ENCODE results near the gene PGM2.

PGM2 gene

GRCh38 chr4:37879365-37879764 lies 52.9 kb downstream of the PGM2 start:
- no peak overlapping the region for H3K4ac ChIP-seq (ENCODE audit: low read length)
- no peak overlapping the region for H2AFZ ChIP-seq (ENCODE audit: low read length)
- no peaks in the 10 kb centered on the region for H3K36me3 ChIP-seq (replicated peaks in 1 of 2; ENCODE audit: control insufficient read depth in 2 of 2, insufficient read depth in 2 of 2, low read length in 2 of 2)
- H3K18ac ChIP-seq (ENCODE audit: low read length) = no peak overlapping the region
- H3K79me1 ChIP-seq (ENCODE audit: low read depth, low read length) = no peaks in the 10 kb centered on the region
- no peak overlapping the region for H4K91ac ChIP-seq (ENCODE audit: low read depth, low read length, poor library complexity)
- H3K27me3 ChIP-seq (ENCODE audit: control insufficient read depth in 3 of 3, insufficient read depth in 3 of 3, low read depth in 1 of 3, low read length in 3 of 3) = no peaks in the 10 kb centered on the region
- H3K4me1 ChIP-seq (ENCODE audit: control insufficient read depth in 2 of 2, insufficient read depth in 1 of 2, low read depth in 1 of 2, low read length in 2 of 2) = no peaks in the 10 kb centered on the region
- no peak overlapping the region for H3K4me2 ChIP-seq (ENCODE audit: insufficient read depth, low read length, poor library complexity, severe bottlenecking)
- H2BK5ac ChIP-seq (ENCODE audit: low read length) = no peak overlapping the region
- no peak overlapping the region for H3K14ac ChIP-seq (ENCODE audit: low read length)
- H3K27ac ChIP-seq (replicated peaks; ENCODE audit: low read length) = no peak overlapping the region
- no peak overlapping the region for H3K9ac ChIP-seq (ENCODE audit: low read depth, low read length, poor library complexity)
- no peak for DNase-seq (ENCODE audit: low spot score)
- H2AK5ac ChIP-seq (ENCODE audit: low read depth, low read length) = no peak overlapping the region
- H3K9me3 ChIP-seq (replicated peaks in 1 of 2; ENCODE audit: control insufficient read depth in 2 of 2, insufficient read depth in 1 of 2, low read depth in 1 of 2, low read length in 2 of 2) = no peaks in the 10 kb centered on the region
- no peak overlapping the region for H4K8ac ChIP-seq (ENCODE audit: low read depth, low read length)
- no peak overlapping the region for H3K4me3 ChIP-seq (ENCODE audit: low read length in 2 of 2)
- no peak overlapping the region for H2BK15ac ChIP-seq (ENCODE audit: low read length)
- no peak overlapping the region for H2BK12ac ChIP-seq (ENCODE audit: low read length)
- no peak overlapping the region for H3K23ac ChIP-seq (ENCODE audit: low read depth, low read length, poor library complexity)
- H2BK120ac ChIP-seq (ENCODE audit: low read depth, low read length) = no peak overlapping the region
- no CpG with 5 or more reads among the region's 8 CpGs for WGBS, 2 donors (ENCODE audit: extremely low coverage in 2 of 2, insufficient read length in 2 of 2, insufficient replicate concordance in 1 of 2)

GRCh38 chr4:37881811-37882210 lies 55.3 kb downstream of the PGM2 start:
- DNase-seq (ENCODE audit: low spot score) = no peak

DNA sequence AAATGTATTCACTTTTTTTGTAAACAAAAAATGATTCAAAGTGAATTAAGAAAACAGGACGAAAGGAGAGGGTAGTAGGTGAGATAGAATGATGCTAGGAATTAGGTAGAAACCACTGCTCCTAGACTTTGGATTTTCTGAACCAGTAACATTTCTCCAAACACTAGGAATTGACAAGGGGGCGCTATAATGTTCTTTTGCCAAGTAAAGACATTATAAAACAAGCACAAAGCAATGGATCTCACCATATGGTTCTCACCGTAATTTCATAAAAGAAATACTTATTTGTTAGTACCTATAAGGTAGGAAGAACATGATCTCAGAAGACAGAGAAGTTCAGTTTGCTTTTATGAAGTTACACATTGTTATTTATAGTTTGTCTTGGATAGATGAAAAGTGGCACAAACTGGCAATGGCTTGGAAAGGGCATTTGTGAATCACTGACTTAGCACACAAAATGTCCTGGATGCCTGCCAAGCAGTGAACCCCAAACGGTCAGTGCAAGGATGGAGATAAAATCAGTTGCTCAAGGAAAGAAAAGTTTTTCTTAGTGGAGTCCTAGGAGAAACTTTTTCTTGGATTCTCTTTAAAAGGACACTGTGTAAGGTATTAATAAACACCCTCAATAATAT lies 56.3 kb downstream of the PGM2 start:
- no peak overlapping the region for H4K91ac ChIP-seq (ENCODE audit: low read depth, low read length, poor library complexity)
- H3K36me3 ChIP-seq (replicated peaks in 1 of 2; ENCODE audit: control insufficient read depth in 2 of 2, insufficient read depth in 2 of 2, low read length in 2 of 2) = no peaks in the 10 kb centered on the region
- no peaks in the 10 kb centered on the region for H3K9me3 ChIP-seq (replicated peaks in 1 of 2; ENCODE audit: control insufficient read depth in 2 of 2, insufficient read depth in 1 of 2, low read depth in 1 of 2, low read length in 2 of 2)
- H3K9ac ChIP-seq (ENCODE audit: low read depth, low read length, poor library complexity) = no peak overlapping the region
- H3K27ac ChIP-seq (replicated peaks; ENCODE audit: low read length) = no peak overlapping the region
- no peak for DNase-seq (ENCODE audit: low spot score)
- H3K4me3 ChIP-seq (ENCODE audit: low read length in 2 of 2) = no peak overlapping the region
- no peak overlapping the region for H2BK15ac ChIP-seq (ENCODE audit: low read length)
- WGBS, 2 donors (ENCODE audit: extremely low coverage in 2 of 2, insufficient read length in 2 of 2, insufficient replicate concordance in 1 of 2) = no CpG with 5 or more reads among the region's 4 CpGs
- H3K23ac ChIP-seq (ENCODE audit: low read depth, low read length, poor library complexity) = no peak overlapping the region
- no peak overlapping the region for H2BK120ac ChIP-seq (ENCODE audit: low read depth, low read length)
- H2AFZ ChIP-seq (ENCODE audit: low read length) = no peak overlapping the region
- H2BK5ac ChIP-seq (ENCODE audit: low read length) = no peak overlapping the region
- H3K14ac ChIP-seq (ENCODE audit: low read length) = no peak overlapping the region
- H2BK12ac ChIP-seq (ENCODE audit: low read length) = no peak overlapping the region
- H3K79me1 ChIP-seq (ENCODE audit: low read depth, low read length) = no peaks in the 10 kb centered on the region
- no peaks in the 10 kb centered on the region for H3K4me1 ChIP-seq (ENCODE audit: control insufficient read depth in 2 of 2, insufficient read depth in 1 of 2, low read depth in 1 of 2, low read length in 2 of 2)
- H4K8ac ChIP-seq (ENCODE audit: low read depth, low read length) = no peak overlapping the region
- no peak overlapping the region for H3K4me2 ChIP-seq (ENCODE audit: insufficient read depth, low read length, poor library complexity, severe bottlenecking)
- H2AK5ac ChIP-seq (ENCODE audit: low read depth, low read length) = no peak overlapping the region
- H3K4ac ChIP-seq (ENCODE audit: low read length) = no peak overlapping the region
- peaks cover 0 to 29% (median 4%) of the 10 kb centered on the region in 3 experiments for H3K27me3 ChIP-seq (ENCODE audit: control insufficient read depth in 3 of 3, insufficient read depth in 3 of 3, low read depth in 1 of 3, low read length in 3 of 3)
- no peak overlapping the region for H3K18ac ChIP-seq (ENCODE audit: low read length)

More at GRCh38 chr4:37881811-37882210, 55.3 kb downstream of the PGM2 start:
- H2AFZ ChIP-seq (ENCODE audit: low read length) = no peak overlapping the region
- no peak overlapping the region for H4K8ac ChIP-seq (ENCODE audit: low read depth, low read length)
- no peaks in the 10 kb centered on the region for H3K79me1 ChIP-seq (ENCODE audit: low read depth, low read length)
- H2BK15ac ChIP-seq (ENCODE audit: low read length) = no peak overlapping the region
- H2BK120ac ChIP-seq (ENCODE audit: low read depth, low read length) = no peak overlapping the region
- no peak overlapping the region for H2BK12ac ChIP-seq (ENCODE audit: low read length)
- H3K4ac ChIP-seq (ENCODE audit: low read length) = no peak overlapping the region
- no peak overlapping the region for H3K14ac ChIP-seq (ENCODE audit: low read length)
- no peak overlapping the region for H2AK5ac ChIP-seq (ENCODE audit: low read depth, low read length)
- no peak overlapping the region for H2BK5ac ChIP-seq (ENCODE audit: low read length)
- no peak overlapping the region for H3K23ac ChIP-seq (ENCODE audit: low read depth, low read length, poor library complexity)
- H3K18ac ChIP-seq (ENCODE audit: low read length) = no peak overlapping the region
- H4K91ac ChIP-seq (ENCODE audit: low read depth, low read length, poor library complexity) = no peak overlapping the region
- H3K27ac ChIP-seq (replicated peaks; ENCODE audit: low read length) = no peak overlapping the region
- H3K9me3 ChIP-seq (replicated peaks in 1 of 2; ENCODE audit: control insufficient read depth in 2 of 2, insufficient read depth in 1 of 2, low read depth in 1 of 2, low read length in 2 of 2) = no peaks in the 10 kb centered on the region
- H3K4me1 ChIP-seq (ENCODE audit: control insufficient read depth in 2 of 2, insufficient read depth in 1 of 2, low read depth in 1 of 2, low read length in 2 of 2) = no peaks in the 10 kb centered on the region
- no peak overlapping the region for H3K4me3 ChIP-seq (ENCODE audit: low read length in 2 of 2)
- H3K9ac ChIP-seq (ENCODE audit: low read depth, low read length, poor library complexity) = no peak overlapping the region
- no CpG with 5 or more reads among the region's 5 CpGs for WGBS, 2 donors (ENCODE audit: extremely low coverage in 2 of 2, insufficient read length in 2 of 2, insufficient replicate concordance in 1 of 2)
- H3K36me3 ChIP-seq (replicated peaks in 1 of 2; ENCODE audit: control insufficient read depth in 2 of 2, insufficient read depth in 2 of 2, low read length in 2 of 2) = no peaks in the 10 kb centered on the region
- no peak overlapping the region for H3K4me2 ChIP-seq (ENCODE audit: insufficient read depth, low read length, poor library complexity, severe bottlenecking)
- peaks cover 0 to 22% (median 0%) of the 10 kb centered on the region in 3 experiments for H3K27me3 ChIP-seq (ENCODE audit: control insufficient read depth in 3 of 3, insufficient read depth in 3 of 3, low read depth in 1 of 3, low read length in 3 of 3)

DNA sequence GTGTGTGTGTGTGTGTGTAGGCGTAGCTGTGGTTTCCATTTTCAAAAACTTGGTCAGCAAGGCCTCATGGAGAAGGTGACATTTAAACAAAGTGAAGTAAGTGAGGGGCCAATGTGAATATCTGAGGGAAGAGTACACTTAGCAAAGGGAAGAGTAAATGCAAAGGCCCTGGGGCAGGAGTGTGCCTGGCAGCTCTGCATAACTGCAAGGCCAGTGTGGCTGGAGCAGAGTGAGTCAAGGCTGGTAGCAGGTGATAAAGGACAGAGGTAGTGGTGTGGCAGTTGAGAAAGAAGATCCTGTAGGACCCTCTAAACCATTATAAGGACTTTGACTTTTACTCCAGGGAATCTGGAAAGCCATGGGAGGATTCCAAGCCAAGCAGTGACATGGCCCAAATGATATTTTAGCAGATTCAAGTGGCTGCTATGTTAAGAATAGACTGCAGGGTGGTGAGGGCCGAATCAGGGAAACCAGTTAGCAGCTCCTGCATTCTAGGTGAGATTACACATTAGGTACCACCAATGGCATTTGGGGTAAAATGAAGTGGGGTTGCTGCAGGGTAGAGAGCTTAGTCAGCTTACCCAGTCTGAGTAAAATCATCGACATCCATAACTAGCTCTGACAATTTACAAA lies 58.5 kb downstream of the PGM2 start:
- Histone ChIP-seq H2BK120ac (ENCODE audit: low read depth, low read length) (no peak overlapping the region), H3K27me3 (ENCODE audit: control insufficient read depth in 3 of 3, insufficient read depth in 3 of 3, low read depth in 1 of 3, low read length in 3 of 3) (peaks cover under 1 to 51% (median 16%) of the 10 kb centered on the region in 3 experiments), H3K14ac (ENCODE audit: low read length) (no peak overlapping the region), H4K8ac (ENCODE audit: low read depth, low read length) (no peak overlapping the region), H3K4me2 (ENCODE audit: insufficient read depth, low read length, poor library complexity, severe bottlenecking) (no peak overlapping the region), H2AK5ac (ENCODE audit: low read depth, low read length) (no peak overlapping the region), H3K4ac (ENCODE audit: low read length) (no peak overlapping the region), H3K23ac (ENCODE audit: low read depth, low read length, poor library complexity) (no peak overlapping the region), H3K36me3 (replicated peaks in 1 of 2; ENCODE audit: control insufficient read depth in 2 of 2, insufficient read depth in 2 of 2, low read length in 2 of 2) (no peaks in the 10 kb centered on the region), H3K18ac (ENCODE audit: low read length) (no peak overlapping the region), H3K79me1 (ENCODE audit: low read depth, low read length) (no peaks in the 10 kb centered on the region), H3K9ac (ENCODE audit: low read depth, low read length, poor library complexity) (no peak overlapping the region), H2AFZ (ENCODE audit: low read length) (no peak overlapping the region), H3K4me1 (ENCODE audit: control insufficient read depth in 2 of 2, insufficient read depth in 1 of 2, low read depth in 1 of 2, low read length in 2 of 2) (peaks cover under 1 to 1% of the 10 kb centered on the region in 2 donors), H2BK15ac (ENCODE audit: low read length) (no peak overlapping the region), H4K91ac (ENCODE audit: low read depth, low read length, poor library complexity) (no peak overlapping the region), H2BK5ac (ENCODE audit: low read length) (no peak overlapping the region), H3K4me3 (ENCODE audit: low read length in 2 of 2) (no peak overlapping the region), H3K9me3 (replicated peaks in 1 of 2; ENCODE audit: control insufficient read depth in 2 of 2, insufficient read depth in 1 of 2, low read depth in 1 of 2, low read length in 2 of 2) (no peaks in the 10 kb centered on the region), H2BK12ac (ENCODE audit: low read length) (no peak overlapping the region), H3K27ac (replicated peaks; ENCODE audit: low read length) (no peak overlapping the region)
- DNase-seq (ENCODE audit: low spot score) = no peak
- WGBS, 2 donors (ENCODE audit: extremely low coverage in 2 of 2, insufficient read length in 2 of 2, insufficient replicate concordance in 1 of 2) = no CpG with 5 or more reads among the region's 3 CpGs

All from neuronal stem cell (in vitro differentiated cells).